OCI-M1 (cell line): ENCODE data around the gene CPLX1.

ENCODE experiments used
- DNase-seq: peaks from one replicate; lab custom pipeline; 2025; lab: John Stamatoyannopoulos, UW

Gene CPLX1

GRCh38 chr4:825971-826330, at the start of gene CPLX1:
TSS of gene CPLX1 (minus strand) at chr4:826129. CDS start at chr4:824522, 1,607 bp downstream.
- DNase-seq = peak; percentile 15

GRCh38 chr4:874971-875817, 49.3 kb upstream of the CPLX1 start:
- DNase-seq = no peak

DNA sequence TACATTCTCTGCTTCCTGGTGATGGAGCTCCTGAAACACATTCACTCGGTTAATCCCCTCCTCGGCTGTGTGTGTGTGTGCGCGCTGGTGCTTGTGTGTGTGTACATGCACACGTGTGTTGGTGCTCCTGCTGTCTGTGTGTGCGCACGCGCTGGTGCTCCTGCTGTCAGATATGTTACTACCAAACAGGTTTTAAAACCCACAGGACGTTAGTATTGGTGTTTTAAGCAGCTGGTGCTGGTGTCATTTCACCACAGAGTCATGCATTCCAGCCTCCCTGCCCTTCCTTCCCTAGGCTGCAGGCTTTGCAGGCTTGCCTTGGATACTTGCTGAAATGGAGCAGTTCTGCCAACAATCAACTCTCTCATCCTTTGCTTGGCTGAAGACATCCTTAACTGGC, 48.1 kb upstream of the CPLX1 start:
- DNase-seq = no peak

- DNase-seq = no peak
Observed at GRCh38 chr4:872241-872981, 46.5 kb upstream of the CPLX1 start.

GRCh38 chr4:871484-871883, 45.6 kb upstream of the CPLX1 start:
- DNase-seq = no peak

- no peak for DNase-seq
Observed at GRCh38 chr4:870951-871350, 45.0 kb upstream of the CPLX1 start.

GRCh38 chr4:869776-870175, 43.8 kb upstream of the CPLX1 start:
- no peak for DNase-seq

DNA sequence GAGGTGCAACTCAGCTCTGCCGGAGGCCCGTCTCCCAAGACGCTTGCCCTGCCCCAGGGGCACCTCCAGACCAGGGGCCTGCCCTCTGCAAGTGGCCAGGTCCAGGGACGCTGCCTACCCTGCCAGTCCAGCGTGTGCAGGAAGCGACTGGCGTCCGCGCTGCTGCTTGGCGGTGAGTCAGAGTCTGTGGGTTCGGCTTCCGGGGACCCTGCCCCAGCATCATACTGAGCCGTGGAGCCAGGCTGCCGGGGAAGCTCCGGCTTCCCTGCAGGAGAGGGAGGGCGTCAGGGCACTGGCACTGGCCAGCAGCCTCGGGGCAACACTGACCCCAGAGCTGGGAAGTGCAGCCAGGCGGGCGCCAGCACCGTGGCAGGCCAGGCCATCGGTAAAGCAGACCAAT, 42.5 kb upstream of the CPLX1 start:
- no peak for DNase-seq

- no peak for DNase-seq
Observed at GRCh38 chr4:867526-868250, 41.8 kb upstream of the CPLX1 start.

DNA sequence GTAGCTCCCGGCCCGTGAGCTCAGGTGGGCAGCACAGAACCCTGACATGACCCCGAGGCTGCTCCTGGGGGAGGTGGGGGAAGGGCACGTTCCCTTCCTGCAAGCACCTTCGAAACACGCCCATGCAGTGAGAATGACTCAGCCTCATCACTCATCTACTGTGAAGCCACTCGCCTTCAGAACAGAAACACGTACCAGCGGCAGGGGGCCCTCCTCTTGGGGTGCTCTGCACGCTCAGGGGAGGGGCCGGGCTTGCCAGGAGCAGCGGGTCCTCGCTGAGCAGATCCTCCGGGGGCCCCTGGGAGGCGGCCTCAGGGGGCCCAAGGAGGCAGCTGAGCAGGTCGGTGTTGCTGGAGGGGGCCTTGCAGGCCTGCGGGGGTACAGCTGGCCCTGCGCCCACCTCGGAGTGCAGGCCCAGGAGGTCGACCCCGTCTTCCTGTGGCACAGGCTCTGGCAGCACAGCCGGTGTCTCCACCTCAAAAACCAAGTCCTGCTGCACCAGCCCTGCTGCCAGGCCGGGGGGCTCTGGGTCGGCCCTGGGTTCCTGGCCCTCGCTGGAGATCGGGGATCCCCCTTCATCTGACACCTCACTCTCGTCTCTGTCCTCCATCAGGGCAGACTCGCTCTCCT, 40.9 kb upstream of the CPLX1 start:
- DNase-seq = no peak

- DNase-seq = no peak
Observed at GRCh38 chr4:866068-866760, 40.3 kb upstream of the CPLX1 start.

- no peak for DNase-seq
Observed at GRCh38 chr4:865572-865971, 39.6 kb upstream of the CPLX1 start.

- no peak for DNase-seq
Observed at GRCh38 chr4:865121-865465, 39.2 kb upstream of the CPLX1 start.

GRCh38 chr4:864456-865120, 38.7 kb upstream of the CPLX1 start:
- no peak for DNase-seq

DNA sequence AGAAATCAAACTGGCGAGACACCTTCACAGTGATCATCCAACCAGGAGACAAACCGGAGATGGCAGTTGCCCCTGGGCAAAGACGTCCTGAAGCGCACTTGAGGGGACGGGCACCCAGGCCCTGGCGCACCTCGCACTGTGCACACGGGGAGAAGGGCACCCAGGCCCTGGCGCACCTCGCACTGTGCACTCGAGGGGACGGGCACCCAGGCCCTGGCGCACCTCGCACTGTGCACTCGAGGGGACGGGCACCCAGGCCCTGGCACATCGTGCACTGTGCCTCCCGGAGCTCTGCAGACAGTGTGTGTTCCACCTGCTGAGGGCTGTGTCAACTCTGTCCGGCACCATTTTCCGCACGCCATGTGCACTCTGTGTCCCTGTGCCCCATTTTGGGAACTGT, 34.6 kb upstream of the CPLX1 start:
- DNase-seq = no peak

- no peak for DNase-seq
Observed at GRCh38 chr4:859496-859895, 33.6 kb upstream of the CPLX1 start.

GRCh38 chr4:858831-859451, 33.0 kb upstream of the CPLX1 start:
- no peak for DNase-seq

- no peak for DNase-seq
Observed at GRCh38 chr4:858041-858481, 32.1 kb upstream of the CPLX1 start.

- DNase-seq = no peak
Observed at GRCh38 chr4:857461-857860, 31.5 kb upstream of the CPLX1 start.

GRCh38 chr4:856225-856901, 30.4 kb upstream of the CPLX1 start:
- DNase-seq = no peak
